WTC11 (cell line): ENCODE results near the gene ACCSL. TPM values are rescaled to one million over a fixed set of nuclear protein-coding genes. Genes with fewer than 3 reads are reported as not detected.

Experiments
- total RNA-seq: library from RNA; stranded (reverse); gene quantifications from 3 replicates; pipeline ENCODE4 v1.2.3, GENCODE V29; 2021

The ACCSL gene
- total RNA-seq, 1 experiment from 2014 or later: not detected

Other genes with a start within 250 kb of the ACCSL start
- 11.0 to 13.3 TPM (median 12.3 TPM) in 3 replicates for gene ALKBH3, start 167.2 kb upstream of the ACCSL start, total RNA-seq
- gene C11orf96, start 105.3 kb upstream of the ACCSL start, total RNA-seq: 2.9 to 3.2 TPM (median 2.9 TPM) in 3 replicates
- gene ACCS, start 18.3 kb downstream of the ACCSL start, total RNA-seq: 10.5 to 14.5 TPM (median 13.9 TPM) in 3 replicates
- gene EXT2, start 47.7 kb downstream of the ACCSL start, total RNA-seq: 36.4 to 39.1 TPM (median 38.6 TPM) in 3 replicates